CD4-positive, alpha-beta T cell treated with Interleukin-12 subunit alpha and Interleukin-12 subunit beta, for 1 hour (primary cell): ENCODE results near the gene AQP2.

ENCODE experiments used
- DNase-seq: peaks from one replicate; pipeline ENCODE4 v3.0.0-alpha.2; 2020

AQP2 gene

DNA sequence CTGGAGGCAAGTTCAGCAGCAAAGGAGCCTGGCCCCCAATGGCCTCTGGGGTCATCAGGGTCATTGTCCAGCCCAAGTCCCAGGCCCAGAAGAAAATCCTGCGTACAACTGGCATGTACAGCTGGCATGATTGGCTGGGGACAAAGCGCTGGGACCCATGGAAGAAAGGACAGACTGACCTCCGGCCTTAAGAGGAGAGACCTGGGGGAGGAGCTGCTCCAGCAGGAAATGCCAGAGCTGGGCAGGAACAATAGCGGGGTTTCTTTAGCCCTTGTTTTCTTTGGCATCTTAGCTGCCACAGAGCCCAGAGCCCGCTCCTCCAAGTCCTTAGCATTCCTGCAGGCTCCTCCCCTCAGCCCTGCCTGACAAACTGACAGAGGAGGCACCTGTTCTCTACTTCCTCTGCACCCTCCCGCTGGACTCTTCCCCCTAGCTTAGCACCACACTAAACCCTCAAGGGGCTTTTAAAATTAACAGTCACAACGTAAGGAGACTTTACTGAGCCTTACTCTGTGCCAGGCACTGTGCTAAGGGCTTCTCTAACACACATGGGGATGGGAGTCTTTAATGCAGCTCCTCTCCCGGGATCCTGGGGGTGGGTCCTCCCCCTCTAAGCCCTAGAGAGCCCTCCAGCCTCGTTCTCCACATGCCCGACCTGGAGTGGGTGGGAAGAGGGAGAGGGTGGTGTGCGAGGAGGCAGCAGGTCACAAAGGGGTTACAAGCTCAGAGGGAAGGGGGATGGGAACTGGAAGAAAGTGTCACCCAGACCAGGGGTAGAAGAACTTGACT lies 9.3 kb downstream of the AQP2 start:
- no peak for DNase-seq

DNA sequence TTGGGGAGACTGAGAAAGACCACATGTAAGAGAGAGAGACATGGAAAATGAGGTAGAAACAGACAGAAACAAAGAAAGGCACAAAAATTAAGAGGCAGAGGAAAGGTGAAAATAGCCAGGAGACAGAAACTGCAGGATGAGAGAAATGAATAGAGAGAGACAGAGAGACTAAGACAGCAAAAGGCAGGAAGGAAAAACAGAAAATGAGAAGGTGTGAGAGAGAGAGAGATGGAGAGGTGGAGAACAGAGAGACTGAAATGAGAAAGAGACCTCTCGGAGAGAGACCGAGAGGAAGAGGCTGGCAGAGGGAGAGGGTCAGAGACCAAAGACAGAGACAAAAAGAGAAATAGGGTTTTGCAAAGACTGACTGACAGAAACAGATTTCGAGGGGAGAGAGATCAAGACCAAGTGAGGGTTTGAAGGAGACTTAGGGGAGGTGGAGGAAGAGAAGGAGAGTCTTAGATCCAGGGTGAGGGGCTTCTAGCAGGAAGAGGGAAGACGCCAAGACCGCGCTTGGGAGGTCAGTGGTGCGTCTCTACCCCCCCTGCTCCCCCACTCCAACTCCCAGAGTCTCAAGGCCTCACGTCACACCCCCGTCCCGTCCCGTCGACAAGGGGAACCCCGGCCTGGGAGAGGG lies 10.1 kb downstream of the AQP2 start:
- no peak for DNase-seq

DNA sequence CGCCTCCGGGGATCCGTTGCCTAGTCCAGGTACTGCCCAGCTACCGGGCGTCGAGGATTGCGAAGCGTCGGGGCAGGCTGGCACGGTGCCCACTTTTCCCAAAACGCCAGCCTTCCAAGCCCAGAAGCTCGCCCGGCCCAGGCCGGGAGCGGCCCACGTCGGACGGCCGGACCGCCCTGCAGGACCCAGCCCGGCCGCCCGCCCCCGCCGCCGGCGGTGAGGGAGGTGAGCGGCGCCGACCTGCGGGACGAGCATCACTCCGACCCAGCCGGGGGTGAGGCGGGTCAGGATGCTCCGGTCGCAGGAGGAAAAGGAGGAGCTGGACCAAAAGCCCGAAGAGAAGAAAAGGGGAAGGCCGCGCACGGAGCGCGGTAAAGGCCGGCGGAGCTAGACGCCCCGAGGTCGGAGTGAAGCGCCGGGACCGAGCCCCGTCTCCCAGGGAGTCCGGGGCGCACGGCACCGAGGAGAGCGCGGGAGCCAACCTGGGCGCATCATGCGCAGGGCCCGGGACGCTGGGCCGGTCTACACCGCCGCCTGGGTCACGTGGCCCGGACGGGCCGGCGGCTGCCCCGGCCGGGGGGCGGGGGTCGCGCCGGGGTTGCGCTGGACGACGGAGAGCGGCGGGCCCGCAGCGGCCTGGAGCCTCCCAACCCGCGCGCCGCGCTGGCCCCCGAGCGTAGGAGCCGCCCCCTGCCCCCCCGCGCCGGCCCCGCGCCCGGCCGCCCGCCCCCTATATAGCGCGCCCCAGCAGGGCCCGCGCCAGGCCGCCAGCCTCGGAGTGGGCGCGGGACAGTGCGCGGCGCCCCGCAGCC lies 10.8 kb downstream of the AQP2 start, which contains the start of gene AQP5:
AQP5 (plus strand) TSS at position 762 of the 812 bp plus-strand sequence. CDS start 146 bp downstream, outside the sequence.
- DNase-seq, result no peak

DNA sequence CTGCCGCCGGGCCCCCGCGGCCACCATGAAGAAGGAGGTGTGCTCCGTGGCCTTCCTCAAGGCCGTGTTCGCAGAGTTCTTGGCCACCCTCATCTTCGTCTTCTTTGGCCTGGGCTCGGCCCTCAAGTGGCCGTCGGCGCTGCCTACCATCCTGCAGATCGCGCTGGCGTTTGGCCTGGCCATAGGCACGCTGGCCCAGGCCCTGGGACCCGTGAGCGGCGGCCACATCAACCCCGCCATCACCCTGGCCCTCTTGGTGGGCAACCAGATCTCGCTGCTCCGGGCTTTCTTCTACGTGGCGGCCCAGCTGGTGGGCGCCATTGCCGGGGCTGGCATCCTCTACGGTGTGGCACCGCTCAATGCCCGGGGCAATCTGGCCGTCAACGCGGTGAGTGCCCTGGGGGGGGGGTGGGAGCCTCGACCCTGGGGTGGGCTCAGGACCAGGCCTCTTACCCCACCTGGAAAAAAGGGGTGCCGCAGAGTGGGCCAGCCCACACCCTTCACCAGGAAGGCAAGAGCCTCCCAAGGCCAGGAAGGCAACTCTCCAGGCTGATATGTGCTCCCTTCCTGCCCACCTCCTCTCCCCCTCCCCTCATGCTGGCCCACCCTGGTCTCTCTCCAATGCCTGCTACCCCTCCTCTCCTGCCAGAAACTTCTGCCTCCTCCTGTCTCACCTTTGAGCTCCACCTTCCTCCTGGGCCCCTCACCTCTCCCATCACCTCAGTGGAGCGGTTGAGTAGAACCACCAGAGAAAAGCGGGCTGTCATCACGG lies 11.6 kb downstream of the AQP2 start:
- no peak for DNase-seq

DNA sequence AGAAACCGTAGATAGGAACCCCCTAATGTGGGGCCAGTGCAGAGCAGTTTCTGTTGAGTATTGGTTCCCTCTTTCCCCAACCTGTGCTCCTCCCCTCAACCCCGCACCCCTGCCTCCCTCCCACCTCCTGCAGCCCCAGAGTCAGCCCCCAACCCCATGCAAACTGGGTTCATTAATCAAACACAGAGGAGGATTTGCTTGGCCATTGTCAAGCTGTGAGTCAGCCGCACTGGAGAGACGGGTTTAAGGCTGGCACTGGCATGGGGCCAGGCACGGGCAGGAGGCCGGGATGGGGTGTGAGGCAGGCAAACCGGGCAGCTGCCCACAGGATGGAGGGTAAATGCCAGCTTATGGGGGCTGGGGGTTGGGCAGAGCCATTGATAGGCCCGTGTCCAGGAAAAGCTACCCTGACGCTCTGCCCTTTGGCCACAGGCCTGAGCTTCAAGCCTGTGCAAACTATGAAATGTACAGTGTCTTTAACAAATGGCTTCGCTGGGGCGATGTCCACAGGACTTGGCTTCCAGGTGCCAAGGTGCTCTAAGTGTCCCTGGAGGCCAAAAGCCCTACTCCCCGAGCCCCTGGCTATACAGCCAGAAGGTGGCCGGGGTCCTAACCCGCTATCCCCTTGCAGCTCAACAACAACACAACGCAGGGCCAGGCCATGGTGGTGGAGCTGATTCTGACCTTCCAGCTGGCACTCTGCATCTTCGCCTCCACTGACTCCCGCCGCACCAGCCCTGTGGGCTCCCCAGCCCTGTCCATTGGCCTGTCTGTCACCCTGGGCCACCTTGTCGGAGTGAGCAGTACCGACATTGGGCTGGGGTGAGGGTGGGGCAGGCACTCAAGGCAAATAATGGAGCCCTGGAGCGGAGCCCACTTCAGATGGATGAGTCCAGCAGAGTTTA lies 12.6 kb downstream of the AQP2 start:
- no peak for DNase-seq

DNA sequence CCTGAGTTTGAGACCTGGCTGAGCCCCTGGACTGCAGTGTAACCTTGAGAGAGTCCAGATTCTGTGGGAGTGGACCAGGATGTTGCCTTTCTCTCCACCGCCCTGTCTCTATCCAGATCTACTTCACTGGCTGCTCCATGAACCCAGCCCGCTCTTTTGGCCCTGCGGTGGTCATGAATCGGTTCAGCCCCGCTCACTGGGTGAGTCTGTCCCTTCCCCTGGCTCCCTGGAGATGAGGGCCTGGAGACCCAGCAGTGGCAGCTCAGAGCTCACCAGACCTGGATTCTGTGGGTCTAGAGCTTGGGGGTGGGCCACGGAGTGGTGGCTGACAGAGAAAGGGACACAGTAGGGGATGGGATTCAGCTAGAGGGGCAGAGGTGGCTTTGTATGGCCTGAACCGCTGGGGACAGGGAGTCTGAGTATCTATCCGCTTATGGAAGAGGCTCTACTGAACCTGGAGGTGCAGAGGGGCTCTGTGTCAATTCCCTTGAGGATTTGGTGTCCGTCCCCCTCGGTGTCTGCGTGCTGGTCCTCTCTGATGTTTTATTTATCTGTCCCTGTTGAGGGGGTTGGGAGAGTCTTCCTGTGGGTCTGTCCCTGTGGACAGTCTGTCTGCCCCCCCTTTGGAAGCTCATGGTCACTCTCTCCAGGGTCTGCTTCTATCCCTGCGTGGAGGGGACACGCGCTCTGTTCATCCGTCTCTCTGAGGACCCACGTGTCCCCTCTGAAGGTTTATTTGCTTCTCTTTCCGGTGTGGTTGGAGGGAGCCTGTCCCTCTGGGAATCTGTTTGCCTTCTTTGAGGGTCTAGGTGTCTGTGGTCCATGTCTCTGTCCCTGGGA lies 13.7 kb downstream of the AQP2 start:
- DNase-seq, result no peak

DNA sequence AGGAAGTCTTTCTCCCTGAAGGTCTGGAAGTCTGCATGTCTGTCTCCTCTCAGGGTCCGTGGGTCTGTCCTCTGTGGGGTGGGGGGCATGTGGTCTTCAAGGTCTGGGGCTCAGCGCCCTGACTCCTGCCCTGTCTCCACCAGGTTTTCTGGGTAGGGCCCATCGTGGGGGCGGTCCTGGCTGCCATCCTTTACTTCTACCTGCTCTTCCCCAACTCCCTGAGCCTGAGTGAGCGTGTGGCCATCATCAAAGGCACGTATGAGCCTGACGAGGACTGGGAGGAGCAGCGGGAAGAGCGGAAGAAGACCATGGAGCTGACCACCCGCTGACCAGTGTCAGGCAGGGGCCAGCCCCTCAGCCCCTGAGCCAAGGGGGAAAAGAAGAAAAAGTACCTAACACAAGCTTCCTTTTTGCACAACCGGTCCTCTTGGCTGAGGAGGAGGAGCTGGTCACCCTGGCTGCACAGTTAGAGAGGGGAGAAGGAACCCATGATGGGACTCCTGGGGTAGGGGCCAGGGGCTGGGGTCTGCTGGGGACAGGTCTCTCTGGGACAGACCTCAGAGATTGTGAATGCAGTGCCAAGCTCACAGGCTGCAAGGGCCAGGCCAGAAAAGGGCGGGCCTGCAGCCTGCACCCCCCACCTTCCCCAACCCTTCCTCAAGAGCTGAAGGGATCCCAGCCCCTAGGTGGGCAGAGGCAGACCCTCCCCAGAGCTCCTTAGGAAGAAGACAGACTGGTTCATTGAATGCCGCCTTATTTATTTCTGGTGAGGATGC lies 14.5 kb downstream of the AQP2 start:
- DNase-seq, result no peak

DNA sequence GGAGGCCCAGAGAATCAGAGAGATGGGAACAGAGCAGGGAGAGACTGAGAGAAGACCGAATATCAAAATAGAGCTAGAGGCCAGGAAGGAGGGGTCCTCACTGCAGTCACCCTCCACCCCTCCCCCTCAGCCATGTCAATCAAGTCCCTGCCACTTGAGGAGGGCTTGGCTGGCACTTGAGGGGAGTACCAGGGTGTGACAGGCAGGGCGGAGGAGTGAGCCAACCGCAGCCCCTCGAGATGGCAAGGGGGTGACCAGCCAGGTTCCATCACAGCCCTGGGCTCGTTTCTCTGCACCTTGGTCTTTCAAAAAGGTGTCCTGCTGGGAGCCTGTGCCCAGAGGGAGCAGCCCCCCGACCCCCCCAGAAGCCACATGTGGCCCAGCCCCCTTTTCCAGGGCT lies 15.3 kb downstream of the AQP2 start:
- no peak for DNase-seq

DNA sequence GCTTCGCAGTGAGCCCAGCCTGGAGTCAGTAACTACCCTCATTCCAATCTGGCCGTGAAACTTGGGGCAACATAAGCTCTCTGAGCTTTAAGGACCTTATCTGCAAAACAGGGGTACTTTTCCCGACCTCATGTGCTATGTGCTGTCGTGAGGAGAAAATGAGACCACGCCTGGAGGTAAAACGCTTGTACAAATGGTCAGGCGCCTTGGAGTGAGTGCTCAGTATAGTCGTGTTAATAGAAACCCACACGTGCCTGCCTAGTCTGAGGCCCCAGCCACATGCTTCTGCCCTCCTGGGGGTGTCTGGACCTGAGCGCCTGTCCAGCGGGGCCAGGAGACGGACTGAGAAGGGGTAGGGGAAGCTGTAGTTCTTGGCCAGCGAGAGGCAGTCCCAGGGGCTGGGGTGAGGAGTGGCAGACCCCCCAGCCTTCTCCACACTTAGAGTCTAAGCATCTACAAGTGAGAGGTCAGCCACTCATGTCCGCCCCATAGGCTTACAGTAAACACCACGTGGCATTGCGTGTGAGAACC lies 16.0 kb downstream of the AQP2 start:
- no peak for DNase-seq

DNA sequence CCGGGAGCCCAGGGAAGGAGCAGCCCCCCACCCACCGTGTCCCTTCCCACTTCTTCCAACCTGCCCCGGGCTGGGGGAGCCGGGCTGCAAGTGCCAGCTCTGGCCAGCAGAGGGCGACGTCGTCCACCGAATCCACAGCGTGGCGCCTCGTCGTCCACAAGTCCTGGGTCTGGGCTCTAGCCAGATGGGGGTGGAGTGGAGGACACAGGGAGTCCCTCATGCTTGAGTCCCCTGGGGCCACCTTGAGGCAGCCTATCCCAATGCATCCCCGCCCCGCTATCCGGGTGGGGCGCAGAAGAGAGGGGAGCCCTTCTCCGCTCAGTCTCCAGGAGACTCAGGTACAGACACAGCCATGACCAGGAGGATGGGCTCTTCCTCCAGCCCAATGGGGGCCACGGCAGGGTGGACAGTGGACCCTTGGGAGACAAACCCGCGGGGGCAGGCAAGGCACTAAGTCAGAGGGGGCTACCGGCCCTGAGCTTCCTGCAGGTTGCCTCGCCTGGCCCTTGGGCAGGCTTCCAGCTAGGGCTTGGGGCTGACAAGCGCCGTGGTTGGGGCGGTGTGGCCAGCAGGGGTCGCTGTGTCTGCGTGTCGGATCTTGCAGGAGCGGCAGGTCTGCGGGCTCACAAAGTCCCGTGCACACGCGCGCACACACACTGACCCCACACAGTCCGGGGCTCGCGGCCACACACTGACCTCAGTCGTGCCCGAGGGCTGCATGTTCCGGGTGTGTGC lies 16.7 kb downstream of the AQP2 start:
- DNase-seq, result peak; percentile 89

DNA sequence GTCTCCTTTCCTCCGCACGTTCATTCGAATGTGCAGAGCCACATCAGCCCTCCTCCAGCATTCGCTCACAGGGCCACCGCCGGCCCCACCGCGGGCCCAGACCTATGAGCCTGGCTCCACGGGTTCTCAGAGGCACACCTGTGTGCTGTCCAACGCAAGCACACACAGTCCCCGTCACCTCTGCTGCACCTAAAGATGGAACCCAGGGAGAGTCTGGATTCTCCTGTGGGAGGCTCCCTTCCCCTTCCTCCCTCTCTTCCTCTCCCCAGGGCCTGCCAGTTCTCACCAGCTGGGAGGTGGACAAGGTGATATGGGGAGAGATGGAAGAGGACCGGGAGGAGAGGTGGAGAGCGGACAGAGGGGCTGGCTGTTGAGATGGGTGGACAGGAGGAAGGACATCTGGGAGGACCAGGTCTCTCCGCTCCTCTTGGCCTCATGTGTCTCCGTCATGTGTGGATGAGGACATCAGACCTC lies 17.3 kb downstream of the AQP2 start:
- no peak for DNase-seq

DNA sequence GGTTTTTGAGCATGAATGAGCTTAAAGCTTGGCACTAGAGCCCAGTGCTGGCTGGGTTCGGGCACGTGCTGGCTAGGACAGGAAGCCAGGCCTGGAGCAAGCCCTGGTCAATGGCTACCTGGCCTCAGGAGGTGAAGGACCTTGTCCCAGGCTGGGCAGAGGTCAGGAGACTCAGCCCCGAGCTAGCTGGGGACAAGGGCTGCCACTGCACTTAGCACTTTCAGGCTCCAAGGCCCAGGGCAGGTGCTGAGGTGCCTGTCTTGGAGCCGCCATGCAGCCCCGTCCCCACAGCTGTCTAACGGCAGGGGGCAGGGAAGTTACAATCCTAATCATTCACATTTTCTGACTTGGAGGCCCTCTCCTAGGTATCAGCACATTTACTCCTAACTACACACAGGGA lies 17.9 kb downstream of the AQP2 start:
- no peak for DNase-seq

DNA sequence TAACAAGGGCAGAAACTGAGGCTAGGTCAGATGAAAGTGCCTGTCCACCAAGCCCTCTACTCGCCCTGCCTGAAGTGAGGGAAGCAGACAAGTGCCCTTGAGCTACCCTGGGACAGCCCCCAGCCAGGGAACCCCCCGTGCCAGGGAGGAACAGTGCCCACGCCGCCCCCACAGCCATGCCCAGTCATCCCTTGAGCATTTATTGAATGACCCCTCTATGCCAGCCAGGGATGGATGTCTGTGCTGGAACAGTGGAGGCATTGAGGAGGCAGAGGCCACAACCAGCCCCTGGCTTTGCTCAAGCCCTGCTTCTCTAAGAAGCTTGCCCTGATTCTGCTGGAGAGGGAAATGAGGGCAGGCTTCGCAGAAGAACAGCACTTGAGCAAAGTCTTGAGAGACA lies 18.5 kb downstream of the AQP2 start:
- no peak for DNase-seq

DNA sequence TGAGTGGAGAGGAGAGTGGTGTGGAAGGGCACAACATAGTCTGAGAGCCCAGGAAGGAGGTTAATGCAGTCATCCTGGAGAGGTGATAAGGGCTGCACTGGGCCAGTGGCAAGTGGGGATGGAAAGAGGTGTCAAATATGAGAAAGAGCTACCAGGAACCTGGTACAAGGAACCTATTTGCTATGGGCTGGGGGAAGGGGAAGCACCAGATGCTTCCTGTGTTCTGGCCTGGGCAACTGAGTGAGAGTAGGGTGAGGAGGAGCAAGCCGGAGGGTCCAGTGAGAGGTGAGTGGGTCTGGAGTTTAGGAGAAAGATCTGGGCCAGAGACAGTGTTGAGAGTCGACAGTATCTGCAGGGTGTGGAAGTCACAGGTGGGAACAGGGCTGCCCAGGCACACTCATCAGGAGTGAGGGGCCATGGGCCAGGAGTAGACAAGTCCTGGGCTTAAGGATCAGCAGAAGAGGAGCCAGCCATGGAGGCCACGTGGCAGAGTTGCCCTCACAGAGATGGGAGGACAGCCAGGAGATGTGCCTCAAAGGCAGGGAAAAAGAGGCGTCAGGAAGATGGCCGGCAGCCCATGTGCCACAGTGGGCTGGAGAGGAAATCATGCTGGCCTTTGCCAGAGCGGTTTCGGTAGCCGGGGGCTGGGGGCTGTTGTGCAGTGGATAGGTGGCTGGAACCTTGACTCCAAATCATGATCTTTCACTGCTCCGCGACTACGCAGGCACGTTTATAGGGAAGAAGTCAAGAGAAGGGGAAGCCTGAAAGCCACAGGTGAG lies 19.3 kb downstream of the AQP2 start:
- no peak for DNase-seq

DNA sequence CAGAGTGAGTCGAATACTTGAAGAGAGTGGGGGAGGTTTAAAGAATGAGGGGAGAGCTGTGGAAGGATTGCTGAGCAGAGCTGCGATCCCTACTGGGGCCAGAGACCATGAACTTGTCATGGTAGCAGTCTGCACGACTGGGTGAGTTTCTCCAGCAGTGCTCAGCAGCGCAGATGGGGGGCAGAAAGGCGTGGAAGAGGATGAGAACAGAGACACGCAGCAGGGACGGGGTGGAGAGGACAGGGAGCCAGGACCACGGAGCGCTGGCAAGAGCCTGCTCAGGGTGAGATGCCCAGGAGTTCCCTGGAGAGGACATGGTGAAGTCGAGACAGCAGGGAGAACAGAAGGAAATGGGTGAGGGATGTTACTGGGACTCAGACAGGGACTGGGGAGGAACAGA lies 20.1 kb downstream of the AQP2 start:
- DNase-seq, result no peak

DNA sequence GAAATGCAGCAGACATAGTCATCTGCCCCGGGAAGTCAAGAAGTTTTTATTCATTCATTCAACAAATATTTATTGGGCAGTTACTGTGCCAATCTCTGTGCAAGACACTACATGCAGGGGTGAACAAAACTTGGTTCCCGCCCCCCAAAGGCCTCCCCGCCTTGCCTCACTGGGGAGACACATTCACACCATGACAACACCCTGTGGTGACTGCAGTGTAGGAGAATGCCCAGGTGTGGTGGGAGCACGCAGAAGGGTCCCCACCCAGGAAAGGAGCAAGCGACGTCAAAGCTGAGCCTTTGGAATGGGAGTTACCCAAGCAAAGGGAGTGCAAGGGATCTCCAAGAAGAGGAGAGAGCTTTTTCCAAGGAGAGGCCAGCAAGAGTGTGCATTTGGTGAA lies 20.6 kb downstream of the AQP2 start:
- DNase-seq, result no peak

DNA sequence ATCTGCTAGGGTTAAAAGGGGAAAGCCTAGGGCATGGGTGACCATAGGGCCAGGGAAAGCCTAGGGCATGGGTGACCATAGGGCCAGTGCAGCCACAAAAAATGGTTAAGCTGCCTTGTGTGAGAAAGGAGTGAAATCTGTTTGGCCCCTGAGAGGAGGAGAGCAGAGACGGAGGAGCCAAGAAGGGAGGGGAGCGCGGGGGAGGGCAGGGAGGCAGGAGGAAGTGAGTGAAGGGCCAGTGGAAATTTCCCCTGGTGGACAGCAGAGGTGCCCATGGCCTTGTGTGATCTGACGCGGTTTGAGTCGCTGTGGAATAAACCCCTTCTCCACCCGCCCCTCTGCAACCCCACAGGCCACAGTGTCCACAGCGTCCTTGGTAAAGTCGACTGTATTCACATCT lies 21.6 kb downstream of the AQP2 start:
- no peak for DNase-seq
